HepG2 (cell line): Measurements from ENCODE around the gene C10orf143. TPM values are rescaled to one million over a fixed set of nuclear protein-coding genes. Genes with fewer than 3 reads are reported as not detected.

ENCODE experiments used
- ATAC-seq: fragments of 200-7000 bp; cut with Tn5 transposase; 3 replicates; pipeline ENCODE4 v1.9.1; 2020; ENCODE audit warnings: mild to moderate bottlenecking, moderate library complexity
- BruUV-seq: library from RNA; stranded (reverse); fragments of 400-500 nt; replicated peaks from 2 replicates; lab custom pipeline; 2021; lab: Mats Ljungman, UMichigan
- CTCF ChIA-PET: fragments of 300-600 bp; formaldehyde crosslinking; extraction: SDS; loops from one replicate; lab custom pipeline; 2021; ENCODE audit warnings: low total read pairs, inconsistent platforms, low intra/inter-chr PET ratio; lab: Yijun Ruan, JAX
- POLR2A ChIA-PET: fragments of 350-600 bp; sonication (Branson Sonifier 250); formaldehyde crosslinking; loops from one replicate; lab custom pipeline; 2020; ENCODE audit warnings: antibody characterized with exemption, inconsistent platforms; lab: Yijun Ruan, JAX
- DNase-seq: peaks from one replicate; pipeline ENCODE4 v3.0.0-alpha.2; 2015; ENCODE audit warnings: low spot score
- FAIRE-seq: peaks from 3 replicates; lab custom pipeline; 2011; peaks lifted over from hg19 to GRCh38; lab: Jason Lieb, UNC
- H2AFZ ChIP-seq: one replicate; pipeline ENCODE4 v1.6.1; 2011; ENCODE audit warnings: low read length, inconsistent platforms
- H3K27ac ChIP-seq: fragments of 300-600 bp; 3 replicates; pipeline ENCODE4 v1.8.0; 2011; ENCODE audit warnings: mixed run types, mild to moderate bottlenecking, mixed read lengths, low read length, inconsistent platforms; ENCODE audit not compliant: insufficient read depth; ENCODE audit errors: extremely low read length
- H3K27me3 ChIP-seq, 2 experiments: fragments of 200-600 bp in 1 of 2; 2 replicates in 1 of 2; 3 replicates in 1 of 2; pipeline versions ENCODE4 v1.6.0 to v1.8.0; 2011; ENCODE audit warnings: low read length in 2 of 2, mild to moderate bottlenecking in 2 of 2, moderate library complexity in 2 of 2, inconsistent platforms in 1 of 2; ENCODE audit not compliant: insufficient read depth in 2 of 2, control insufficient read depth in 1 of 2
- H3K36me3 ChIP-seq, 2 experiments: fragments of 200-600 bp in 1 of 2; replicated peaks in 1 of 2; 2 replicates in 1 of 2; 3 replicates in 1 of 2; pipeline versions ENCODE4 v1.5.1 to v1.8.0; 2011; ENCODE audit warnings: low read length in 2 of 2, inconsistent platforms in 1 of 2; ENCODE audit not compliant: insufficient read depth in 2 of 2, control insufficient read depth in 1 of 2
- H3K4me1 ChIP-seq: 2 replicates; pipeline ENCODE4 v1.5.1; 2012; ENCODE audit warnings: low read length, inconsistent platforms; ENCODE audit not compliant: insufficient read depth
- H3K4me2 ChIP-seq: 2 replicates; pipeline ENCODE4 v1.6.0; 2011; ENCODE audit warnings: low read depth, low read length, inconsistent platforms
- H3K4me3 ChIP-seq, 3 experiments: fragments of 200-600 bp in 1 of 3; sonication (generic), shearing (Covaris generic) in 1 of 3; replicated peaks in 1 of 3; 2 replicates each; pipeline ENCODE4 v1.5.1; 2011 to 2016; ENCODE audit warnings: low read length in 3 of 3, inconsistent platforms in 2 of 3, low read depth in 2 of 3, mild to moderate bottlenecking in 2 of 3, control low read depth in 1 of 3, mixed read lengths in 1 of 3; ENCODE audit not compliant: insufficient read depth in 1 of 3
- H3K79me2 ChIP-seq: one replicate; pipeline ENCODE4 v1.6.1; 2011; ENCODE audit warnings: low read length, inconsistent platforms; ENCODE audit not compliant: insufficient read depth
- H3K9ac ChIP-seq: 2 replicates; pipeline ENCODE4 v1.6.0; 2011; ENCODE audit warnings: mild to moderate bottlenecking, low read depth, low read length, inconsistent platforms; ENCODE audit not compliant: insufficient read depth
- H3K9me3 ChIP-seq: 2 replicates; pipeline ENCODE4 v1.5.1; 2012; ENCODE audit warnings: mild to moderate bottlenecking, low read length
- H4K20me1 ChIP-seq: 2 replicates; pipeline ENCODE4 v1.6.0; 2011; ENCODE audit warnings: inconsistent platforms, mild to moderate bottlenecking, low read length, moderate library complexity; ENCODE audit not compliant: insufficient read depth
- ARNTL ChIP-seq: sonication (generic); formaldehyde crosslinking; IDR thresholded peaks from 2 replicates; pipeline ENCODE4 v1.4.0; 2020; ENCODE audit warnings: mild to moderate bottlenecking, missing genetic modification reagents
- DZIP1 ChIP-seq: sonication (generic); formaldehyde crosslinking; IDR thresholded peaks from 2 replicates; pipeline ENCODE4 v1.5.0; 2020; ENCODE audit warnings: mild to moderate bottlenecking, missing genetic modification reagents
- FOSL2 ChIP-seq: sonication (generic); formaldehyde crosslinking; IDR thresholded peaks from 2 replicates; pipeline ENCODE4 v1.4.0; 2020; ENCODE audit warnings: missing genetic modification reagents
- HDAC6 ChIP-seq: fragments of 200-600 bp; sonication (generic); IDR thresholded peaks from 2 replicates; pipeline ENCODE4 v1.7.0; 2017; ENCODE audit warnings: mild to moderate bottlenecking, antibody characterized with exemption, low read length, low read depth
- KDM5B ChIP-seq: sonication (generic); formaldehyde crosslinking; IDR thresholded peaks from 2 replicates; pipeline ENCODE4 v1.4.0; 2020; ENCODE audit warnings: missing genetic modification reagents, mild to moderate bottlenecking, borderline replicate concordance
- MED8 ChIP-seq: sonication (generic); formaldehyde crosslinking; IDR thresholded peaks from 2 replicates; pipeline ENCODE4 v1.8.1; 2023; ENCODE audit warnings: mild to moderate bottlenecking, missing genetic modification reagents; ENCODE audit not compliant: insufficient replicate concordance
- SPEN ChIP-seq: sonication (generic); formaldehyde crosslinking; IDR thresholded peaks from 2 replicates; pipeline ENCODE4 v1.5.1; 2020; ENCODE audit warnings: low read depth, mild to moderate bottlenecking, missing genetic modification reagents
- SRSF1 ChIP-seq: fragments of 200-400 bp; formaldehyde crosslinking; optimal IDR thresholded peaks from 2 replicates; pipeline ENCODE3; 2017; ENCODE audit warnings: mild to moderate bottlenecking, low read depth, low read length, moderate library complexity
- ZBTB4 ChIP-seq: sonication (generic); formaldehyde crosslinking; IDR thresholded peaks from 2 replicates; pipeline ENCODE4 v1.4.0; 2020; ENCODE audit warnings: missing genetic modification reagents, mild to moderate bottlenecking, borderline replicate concordance
- ZNF530 ChIP-seq: sonication (generic); formaldehyde crosslinking; IDR thresholded peaks from 2 replicates; pipeline ENCODE4 v1.5.0; 2020; ENCODE audit warnings: low read depth, mild to moderate bottlenecking, missing genetic modification reagents
- ZNF557 ChIP-seq: sonication (generic); formaldehyde crosslinking; IDR thresholded peaks from 2 replicates; pipeline ENCODE4 v1.4.0; 2020; ENCODE audit warnings: missing genetic modification reagents
- ZNF660 ChIP-seq: sonication (generic); formaldehyde crosslinking; IDR thresholded peaks from 2 replicates; pipeline ENCODE4 v1.5.1; 2020; ENCODE audit warnings: mild to moderate bottlenecking, low read depth, missing genetic modification reagents, borderline replicate concordance
- WGBS: methylation state at CpG from one replicate; pipeline ENCODE4 v1.1.6; 2017; ENCODE audit warnings: low lambda C conversion rate; 5-methylcytosine and 5-hydroxymethylcytosine counted together
- in situ Hi-C: cut with HindIII; loops from 2 replicates; pipeline ENCODE4 v1.10.0; 2017; ENCODE audit warnings: low pct_unique_long_range_greater_than_20kb; ENCODE audit not compliant: extremely low pct_ligation_motif_present
- intact Hi-C: fragments of 100-400 bp; cut with micrococcal nuclease; formaldehyde crosslinking; loops from one replicate; pipeline ENCODE4 v1.10.0; 2022; ENCODE audit not compliant: unreplicated experiment
- polyA plus RNA-seq, 8 experiments: library from polyadenylated mRNA; depleted of rRNA in 3 of 8; stranded (reverse) in 7 of 8; unstranded in 1 of 8; fragments of >200 nt; fragmentation: Illumina TruSeq in 4 of 8; extraction: Trizol in 4 of 8; gene quantifications; 2 replicates each; pipeline versions ENCODE4 v1.2.1 to v1.2.3, GENCODE V29; 2011 to 2016; ENCODE audit warnings: low read depth in 4 of 8, missing spikeins in 1 of 8, mixed read lengths in 1 of 8; ENCODE audit not compliant: insufficient read depth in 1 of 8
- total RNA-seq, 5 experiments: library from RNA; depleted of rRNA; stranded (reverse); fragments of >200 nt; fragmentation: Illumina TruSeq; extraction: Trizol; gene quantifications; 2 replicates each; pipeline ENCODE4 v1.2.3, GENCODE V29; 2016; ENCODE audit warnings: low read depth in 1 of 5

Gene C10orf143
- total and polyA plus RNA-seq, 2 of the 13 experiments (the other 11 are each of a cell fraction or from before 2014, with no cell fraction given) = 0.21 to 0.91 TPM

- no peak for TF ChIP-seq ZNF557 (CRISPR knock-in tag)
- no peak for TF ChIP-seq HDAC6
- TF ChIP-seq SRSF1 = no peak
- TF ChIP-seq ARNTL (CRISPR knock-in tag) = no peak
- TF ChIP-seq ZNF530 (CRISPR knock-in tag) = no peak
- TF ChIP-seq ZNF660 = no peak
- no peak for TF ChIP-seq ZBTB4
- no peak for TF ChIP-seq FOSL2 (CRISPR knock-in tag)
- TF ChIP-seq SPEN = no peak
- TF ChIP-seq MED8 = no peak
- no peak for TF ChIP-seq DZIP1 (CRISPR knock-in tag)
- no peak for TF ChIP-seq KDM5B (CRISPR knock-in tag)
- no peak overlapping the region for H3K4me3 ChIP-seq
- H3K9ac ChIP-seq = no peak overlapping the region
- ChIA-PET POLR2A (no interaction called here), CTCF (no interaction called here)
- no peak overlapping the region for H3K4me2 ChIP-seq
- DNase-seq (no peak), ATAC-seq (no peak), FAIRE-seq (no peak)
- no peaks in the 10 kb centered on the region for H3K79me2 ChIP-seq
- H3K36me3 ChIP-seq = no peaks in the 10 kb centered on the region
- H4K20me1 ChIP-seq = no peaks in the 10 kb centered on the region
- H3K4me1 ChIP-seq = no peaks in the 10 kb centered on the region
- no peaks in the 10 kb centered on the region for H3K9me3 ChIP-seq
- BruUV-seq = no TSS peak
- no peak overlapping the region for H3K27ac ChIP-seq
- intact Hi-C loops (loop anchor here (5.0 kb wide), 1 partner anchor 1759 kb away; no protein-coding TSS in a partner anchor), in situ Hi-C loops (no loop called here)
- H2AFZ ChIP-seq = no peak overlapping the region
- H3K27me3 ChIP-seq = peaks cover 0 to 1% of the 10 kb centered on the region in 2 experiments; a peak in 1 of 5 replicates
- WGBS = 80% methylated on average over 11 of the region's 14 CpGs
Observed at GRCh38 chr10:130076681-130077080, 33.9 kb downstream of the C10orf143 start.
